H1 (cell line): Measurements from ENCODE around the gene ITGA4. TPM values are rescaled to one million over a fixed set of nuclear protein-coding genes. Genes with fewer than 3 reads are reported as not detected.

Experiments used
- CTCF ChIA-PET: fragments of 300-600 bp; sonication (Branson Sonifier 250); formaldehyde crosslinking; loops from one replicate; lab custom pipeline; 2021; ENCODE audit not compliant: partially characterized antibody; lab: Charles Lee
- POLR2A ChIA-PET: fragments of 300-600 bp; sonication (Branson Sonifier 250); formaldehyde crosslinking; loops from one replicate; lab custom pipeline; 2021; ENCODE audit warnings: inconsistent platforms; ENCODE audit not compliant: partially characterized antibody; lab: Charles Lee
- DNase-seq, 2 experiments: peaks; one replicate each; pipeline versions ENCODE4 v3.0.0 to v3.0.0-alpha.2; 2010 to 2022; ENCODE audit warnings: low spot score in 2 of 2, low read depth in 1 of 2, mixed read lengths in 1 of 2
- FAIRE-seq: peaks from 2 replicates; lab custom pipeline; 2011; peaks lifted over from hg19 to GRCh38; lab: Jason Lieb, UNC
- H2AFZ ChIP-seq: 2 replicates; pipeline ENCODE4 v1.8.1; 2012; ENCODE audit warnings: low read length, inconsistent platforms
- H2AK5ac ChIP-seq: 2 replicates; pipeline ENCODE4 v1.6.1; 2013; ENCODE audit warnings: low read depth, low read length
- H2BK120ac ChIP-seq: replicated peaks from 2 replicates; pipeline ENCODE3; 2013; ENCODE audit warnings: low read depth, low read length, inconsistent platforms
- H2BK12ac ChIP-seq: 2 replicates; pipeline ENCODE4 v1.6.1; 2013; ENCODE audit warnings: low read depth, low read length
- H2BK15ac ChIP-seq: 2 replicates; pipeline ENCODE4 v1.6.1; 2013; ENCODE audit warnings: low read length
- H2BK20ac ChIP-seq: 2 replicates; pipeline ENCODE4 v1.6.1; 2013; ENCODE audit warnings: low read length
- H2BK5ac ChIP-seq: 2 replicates; pipeline ENCODE4 v1.6.1; 2013; ENCODE audit warnings: low read depth, low read length
- H3K14ac ChIP-seq: 2 replicates; pipeline ENCODE4 v1.6.1; 2013; ENCODE audit warnings: inconsistent platforms; ENCODE audit not compliant: insufficient read length
- H3K18ac ChIP-seq: 2 replicates; pipeline ENCODE4 v1.6.1; 2013; ENCODE audit warnings: low read length; ENCODE audit errors: extremely low read depth
- H3K23ac ChIP-seq: 2 replicates; pipeline ENCODE4 v1.6.1; 2013; ENCODE audit warnings: inconsistent platforms; ENCODE audit not compliant: insufficient read length
- H3K23me2 ChIP-seq: 2 replicates; pipeline ENCODE4 v1.6.1; 2013; ENCODE audit warnings: low read depth, low read length
- H3K27ac ChIP-seq: 2 replicates; pipeline ENCODE4 v1.6.1; 2011; ENCODE audit warnings: low read depth, low read length, inconsistent platforms
- H3K27me3 ChIP-seq, 4 experiments: replicated peaks in 1 of 4; 1 replicate in 1 of 4; 2 replicates in 3 of 4; pipeline versions ENCODE4 v1.6.1 to v1.8.1; 2011 to 2013; ENCODE audit warnings: low read length in 3 of 4, mild to moderate bottlenecking in 3 of 4, inconsistent platforms in 2 of 4, mixed read lengths in 2 of 4, moderate library complexity in 1 of 4; ENCODE audit not compliant: control insufficient read depth in 3 of 4, insufficient read depth in 3 of 4; ENCODE audit errors: extremely low read depth in 1 of 4
- H3K36me3 ChIP-seq, 4 experiments: 2 replicates each; pipeline versions ENCODE4 v1.6.1 to v1.8.1; 2011 to 2013; ENCODE audit warnings: mild to moderate bottlenecking in 4 of 4, low read length in 3 of 4, moderate library complexity in 2 of 4, control low read depth in 1 of 4, inconsistent platforms in 1 of 4; ENCODE audit not compliant: insufficient read depth in 4 of 4, control insufficient read depth in 2 of 4
- H3K4ac ChIP-seq: replicated peaks from 2 replicates; pipeline ENCODE3; 2013; ENCODE audit warnings: low read length, low read depth, mixed read lengths, inconsistent platforms; ENCODE audit not compliant: insufficient read length
- H3K4me1 ChIP-seq, 4 experiments: replicated peaks in 1 of 4; 1 replicate in 1 of 4; 2 replicates in 3 of 4; pipeline versions ENCODE4 v1.6.1 to v1.8.1; 2011 to 2013; ENCODE audit warnings: low read length in 3 of 4, inconsistent platforms in 2 of 4, mixed read lengths in 1 of 4; ENCODE audit not compliant: insufficient read depth in 4 of 4, control insufficient read depth in 3 of 4
- H3K4me2 ChIP-seq, 2 experiments: 2 replicates each; pipeline versions ENCODE4 v1.6.1 to v1.8.1; 2011 to 2013; ENCODE audit warnings: low read depth in 2 of 2, low read length in 2 of 2, control low read depth in 1 of 2, inconsistent platforms in 1 of 2, mild to moderate bottlenecking in 1 of 2; ENCODE audit not compliant: insufficient read depth in 1 of 2
- H3K4me3 ChIP-seq, 4 experiments: fragments of 200-600, 300-600 bp in 1 of 4; sonication (generic), shearing (Covaris generic), sonication (Bioruptor Twin) in 1 of 4; 2 replicates each; pipeline versions ENCODE4 v1.5.1 to v1.8.1; 2011 to 2016; ENCODE audit warnings: low read length in 4 of 4, low read depth in 3 of 4, control low read depth in 2 of 4, inconsistent platforms in 2 of 4, mild to moderate bottlenecking in 2 of 4, mixed read lengths in 1 of 4, moderate library complexity in 1 of 4; ENCODE audit not compliant: insufficient read depth in 2 of 4; ENCODE audit errors: extremely low read depth in 1 of 4
- H3K56ac ChIP-seq: replicated peaks from 2 replicates; pipeline ENCODE3; 2013; ENCODE audit warnings: low read depth, mild to moderate bottlenecking, mixed read lengths, low read length, inconsistent platforms; ENCODE audit not compliant: insufficient read length
- H3K79me1 ChIP-seq: 2 replicates; pipeline ENCODE4 v1.6.1; 2013; ENCODE audit warnings: low read depth, low read length, control low read depth
- H3K79me2 ChIP-seq, 2 experiments: 2 replicates each; pipeline versions ENCODE4 v1.6.1 to v1.8.1; 2012 to 2013; ENCODE audit warnings: low read length in 2 of 2, mild to moderate bottlenecking in 2 of 2, inconsistent platforms in 1 of 2; ENCODE audit not compliant: insufficient read depth in 2 of 2, control insufficient read depth in 1 of 2
- H3K9ac ChIP-seq, 4 experiments: replicated peaks in 1 of 4; 1 replicate in 1 of 4; 2 replicates in 3 of 4; pipeline versions ENCODE4 v1.6.1 to v1.8.1; 2011 to 2013; ENCODE audit warnings: low read depth in 3 of 4, low read length in 3 of 4, control low read depth in 2 of 4, mild to moderate bottlenecking in 2 of 4, moderate library complexity in 2 of 4, inconsistent platforms in 1 of 4; ENCODE audit errors: extremely low read depth in 1 of 4
- H3K9me3 ChIP-seq, 2 experiments: 2 replicates each; pipeline versions ENCODE4 v1.6.1 to v1.8.1; 2012 to 2013; ENCODE audit warnings: mild to moderate bottlenecking in 2 of 2, moderate library complexity in 2 of 2, control low read depth in 1 of 2, inconsistent platforms in 1 of 2, low read depth in 1 of 2, low read length in 1 of 2, mixed read lengths in 1 of 2; ENCODE audit not compliant: insufficient read depth in 2 of 2
- H4K20me1 ChIP-seq, 2 experiments: replicated peaks in 1 of 2; 2 replicates each; pipeline versions ENCODE3 to v1.8.1; 2011 to 2013; ENCODE audit warnings: inconsistent platforms in 2 of 2, low read length in 2 of 2, mild to moderate bottlenecking in 1 of 2; ENCODE audit not compliant: insufficient read depth in 2 of 2, control insufficient read depth in 1 of 2
- H4K5ac ChIP-seq: 2 replicates; pipeline ENCODE4 v1.6.1; 2013; ENCODE audit warnings: low read length, low read depth, mixed read lengths, inconsistent platforms; ENCODE audit not compliant: insufficient read length
- H4K8ac ChIP-seq: 2 replicates; pipeline ENCODE4 v1.8.0; 2013; ENCODE audit warnings: mild to moderate bottlenecking, moderate library complexity, low read length, inconsistent platforms; ENCODE audit not compliant: insufficient read depth; ENCODE audit errors: extremely low read depth
- H4K91ac ChIP-seq: replicated peaks from 2 replicates; pipeline ENCODE3; 2013; ENCODE audit warnings: low read length, mixed read lengths, inconsistent platforms; ENCODE audit not compliant: insufficient read length
- CBX8 ChIP-seq: fragments of 300-800, 300-1000 bp; sonication (generic); IDR thresholded peaks from 2 replicates; pipeline ENCODE4 v1.7.1; 2016; ENCODE audit warnings: low read depth, low read length, borderline replicate concordance
- EGR1 ChIP-seq: IDR thresholded peaks from 2 replicates; pipeline ENCODE4 v1.6.1; 2011; ENCODE audit warnings: low read depth, low read length, borderline replicate concordance
- EP300 ChIP-seq, 2 experiments: IDR thresholded peaks; 1 replicate in 1 of 2; 2 replicates in 1 of 2; pipeline ENCODE4 v1.6.1; 2011 to 2012; ENCODE audit warnings: low read depth in 2 of 2, low read length in 2 of 2, mild to moderate bottlenecking in 2 of 2, borderline replicate concordance in 1 of 2, inconsistent platforms in 1 of 2, moderate library complexity in 1 of 2
- FOSL1 ChIP-seq: IDR thresholded peaks from 2 replicates; pipeline ENCODE4 v1.6.1; 2011; ENCODE audit warnings: mild to moderate bottlenecking, low read depth, low read length, moderate library complexity; ENCODE audit not compliant: insufficient read depth
- JUN ChIP-seq: IDR thresholded peaks from 2 replicates; pipeline ENCODE4 v1.6.1; 2011; ENCODE audit warnings: low read depth, mild to moderate bottlenecking, improper control_type of control experiment, low read length
- MAFK ChIP-seq: IDR thresholded peaks from 2 replicates; pipeline ENCODE4 v1.6.1; 2012; ENCODE audit warnings: low read depth, mild to moderate bottlenecking, improper control_type of control experiment, low read length
- RFX5 ChIP-seq: IDR thresholded peaks from 2 replicates; pipeline ENCODE4 v1.6.1; 2011; ENCODE audit warnings: low read depth, low read length, improper control_type of control experiment, borderline replicate concordance
- SAP30 ChIP-seq: fragments of 300-600 bp; sonication (generic); IDR thresholded peaks from 2 replicates; pipeline ENCODE4 v1.7.1; 2012; ENCODE audit warnings: low read length, moderate library complexity, mild to moderate bottlenecking, inconsistent platforms; ENCODE audit not compliant: insufficient read depth, insufficient replicate concordance
- SIN3A ChIP-seq, 2 experiments: IDR thresholded peaks in 1 of 2; conservative IDR thresholded peaks in 1 of 2; 2 replicates each; pipeline ENCODE4 v1.6.1; 2011 to 2012; ENCODE audit warnings: low read length in 2 of 2, improper control_type of control experiment in 1 of 2, low read depth in 1 of 2, mild to moderate bottlenecking in 1 of 2
- SP4 ChIP-seq: IDR thresholded peaks from 2 replicates; pipeline ENCODE4 v1.6.1; 2012; ENCODE audit warnings: low read length, inconsistent platforms
- SUZ12 ChIP-seq: fragments of 200-600 bp; sonication (generic); IDR thresholded peaks from 2 replicates; pipeline ENCODE4 v1.6.1; 2012; ENCODE audit warnings: mild to moderate bottlenecking, inconsistent platforms, low read length, moderate library complexity, mixed read lengths
- TAF1 ChIP-seq: IDR thresholded peaks from 2 replicates; pipeline ENCODE4 v1.6.1; 2011; ENCODE audit warnings: mild to moderate bottlenecking, low read depth, low read length
- TAF7 ChIP-seq: optimal IDR thresholded peaks from 2 replicates; pipeline ENCODE3; 2011; ENCODE audit warnings: low read depth, mild to moderate bottlenecking, inconsistent platforms, low read length, moderate library complexity, borderline replicate concordance
- TCF12 ChIP-seq: IDR thresholded peaks from 2 replicates; pipeline ENCODE4 v1.6.1; 2011; ENCODE audit warnings: low read depth, mild to moderate bottlenecking, low read length
- TEAD4 ChIP-seq: IDR thresholded peaks from 2 replicates; pipeline ENCODE4 v1.6.1; 2012; ENCODE audit warnings: low read depth, low read length, inconsistent platforms, mixed read lengths
- WGBS, 2 experiments: shearing (Covaris generic) in 1 of 2; methylation state at CpG; one replicate each; pipeline versions ENCODE4 v1.1.6 to v1.1.7; 2013 to 2015; ENCODE audit warnings: low lambda C conversion rate in 2 of 2, mixed read lengths in 2 of 2, inconsistent platforms in 1 of 2, low coverage in 1 of 2, missing lambda C conversion rate in 1 of 2; ENCODE audit not compliant: insufficient replicate concordance in 2 of 2, insufficient coverage in 1 of 2, insufficient read length in 1 of 2; ENCODE audit errors: extremely low coverage in 1 of 2, missing lambda C conversion rate in 1 of 2; 5-methylcytosine and 5-hydroxymethylcytosine counted together
- polyA plus RNA-seq, 7 experiments: library from polyadenylated mRNA; depleted of rRNA in 3 of 7; stranded (reverse) in 5 of 7; unstranded in 2 of 7; fragments of >200 nt in 5 of 7; fragments of 200-250 nt in 2 of 7; gene quantifications; 1 replicate in 5 of 7; 2 replicates in 1 of 7; 4 replicates in 1 of 7; pipeline versions ENCODE4 v1.2.1 to v1.2.3, GENCODE V29; 2011 to 2013; ENCODE audit warnings: missing spikeins in 2 of 7, mixed read lengths in 2 of 7
- total RNA-seq: library from RNA; stranded (reverse); fragmentation: NEBNext Ultra II Directional; extraction: Animal tissue kit (Norgen Biotek cat#: 25700); gene quantifications from 2 replicates; pipeline ENCODE4 v1.2.1, GENCODE V29; 2021

Gene ITGA4
- total and polyA plus RNA-seq, 2 of the 8 experiments (the other 6 are each of a cell fraction or from before 2014, with no cell fraction given), result 0.60 to 2.1 TPM

- Histone ChIP-seq H3K4me3 (no peak overlapping the region), H4K91ac (no peak overlapping the region), H3K27me3 (no peaks in the 10 kb centered on the region), H2BK15ac (no peak overlapping the region), H2BK5ac (no peak overlapping the region), H2BK20ac (no peak overlapping the region), H3K4me1 (no peaks in the 10 kb centered on the region), H2AFZ (no peak overlapping the region), H4K8ac (no peak overlapping the region), H3K79me1 (no peaks in the 10 kb centered on the region), H4K20me1 (no peaks in the 10 kb centered on the region), H3K56ac (no peak overlapping the region), H3K36me3 (no peaks in the 10 kb centered on the region), H2BK12ac (no peak overlapping the region), H3K9ac (no peak overlapping the region), H4K5ac (no peak overlapping the region), H2AK5ac (no peak overlapping the region), H3K23me2 (no peaks in the 10 kb centered on the region), H2BK120ac (no peak overlapping the region), H3K4me2 (no peak overlapping the region), H3K4ac (no peak overlapping the region), H3K23ac (no peak overlapping the region), H3K14ac (no peak overlapping the region), H3K18ac (no peak overlapping the region), H3K79me2 (no peaks in the 10 kb centered on the region), H3K27ac (no peak overlapping the region), H3K9me3 (no peaks in the 10 kb centered on the region)
- POLR2A ChIA-PET, result no interaction called here
- CTCF ChIA-PET, result interaction anchor here (1.0 to 2.7 kb wide), 2 partner anchors 9 to 17 kb away, joined by 3 to 10 read pairs; no protein-coding TSS in a partner anchor
- FAIRE-seq (no peak), DNase-seq (no peak)
- 94% methylated on average over 1 of the region's 1 CpG; no CpG with 5 or more reads in 1 of the 2 experiments for WGBS, 2 experiments
- TF ChIP-seq SP4, result no peak
- TF ChIP-seq SIN3A (conservative IDR thresholded peaks at IDR 0.05 in 1 of 2, IDR thresholded peaks at IDR 0.05 in 1 of 2; ENCODE audit: low read depth in 1 of 2, low read length in 2 of 2), result no peak
- no peak for TF ChIP-seq TEAD4
- TF ChIP-seq SAP30, result no peak
- TF ChIP-seq EGR1, result no peak
- TF ChIP-seq SUZ12, result no peak
- no peak for TF ChIP-seq TCF12
- no peak for TF ChIP-seq FOSL1
- TF ChIP-seq MAFK, result no peak
- no peak for TF ChIP-seq CBX8
- TF ChIP-seq TAF1, result no peak
- no peak for TF ChIP-seq TAF7
- no peak for TF ChIP-seq JUN
- no peak for TF ChIP-seq EP300 (IDR thresholded peaks at IDR 0.05; ENCODE audit: borderline replicate concordance in 1 of 2, low read depth in 2 of 2, low read length in 2 of 2)
- TF ChIP-seq RFX5, result no peak
These were observed 26.7 kb downstream of the ITGA4 start for GRCh38 chr2:181483876-181484275.
